HepG2 (cell line): ENCODE measurements around the gene SLCO2B1. TPM values are rescaled to one million over a fixed set of nuclear protein-coding genes. Genes with fewer than 3 reads are reported as not detected.

Source experiments
- ATAC-seq: fragments of 200-7000 bp; cut with Tn5 transposase; 3 replicates; pipeline ENCODE4 v1.9.1; 2020; ENCODE audit warnings: mild to moderate bottlenecking, moderate library complexity
- BruUV-seq: library from RNA; stranded (reverse); fragments of 400-500 nt; replicated peaks from 2 replicates; lab custom pipeline; 2021; lab: Mats Ljungman, UMichigan
- CTCF ChIA-PET: fragments of 300-600 bp; formaldehyde crosslinking; extraction: SDS; loops from one replicate; lab custom pipeline; 2021; ENCODE audit warnings: low total read pairs, inconsistent platforms, low intra/inter-chr PET ratio; lab: Yijun Ruan, JAX
- POLR2A ChIA-PET: fragments of 350-600 bp; sonication (Branson Sonifier 250); formaldehyde crosslinking; loops from one replicate; lab custom pipeline; 2020; ENCODE audit warnings: antibody characterized with exemption, inconsistent platforms; lab: Yijun Ruan, JAX
- DNase-seq: peaks from one replicate; pipeline ENCODE4 v3.0.0-alpha.2; 2015; ENCODE audit warnings: low spot score
- FAIRE-seq: peaks from 3 replicates; lab custom pipeline; 2011; peaks lifted over from hg19 to GRCh38; lab: Jason Lieb, UNC
- H2AFZ ChIP-seq: one replicate; pipeline ENCODE4 v1.6.1; 2011; ENCODE audit warnings: low read length, inconsistent platforms
- H3K27ac ChIP-seq: fragments of 300-600 bp; 3 replicates; pipeline ENCODE4 v1.8.0; 2011; ENCODE audit warnings: mixed run types, mild to moderate bottlenecking, mixed read lengths, low read length, inconsistent platforms; ENCODE audit not compliant: insufficient read depth; ENCODE audit errors: extremely low read length
- H3K27me3 ChIP-seq, 2 experiments: fragments of 200-600 bp in 1 of 2; 2 replicates in 1 of 2; 3 replicates in 1 of 2; pipeline versions ENCODE4 v1.6.0 to v1.8.0; 2011; ENCODE audit warnings: low read length in 2 of 2, mild to moderate bottlenecking in 2 of 2, moderate library complexity in 2 of 2, inconsistent platforms in 1 of 2; ENCODE audit not compliant: insufficient read depth in 2 of 2, control insufficient read depth in 1 of 2
- H3K36me3 ChIP-seq, 2 experiments: fragments of 200-600 bp in 1 of 2; replicated peaks in 1 of 2; 2 replicates in 1 of 2; 3 replicates in 1 of 2; pipeline versions ENCODE4 v1.5.1 to v1.8.0; 2011; ENCODE audit warnings: low read length in 2 of 2, inconsistent platforms in 1 of 2; ENCODE audit not compliant: insufficient read depth in 2 of 2, control insufficient read depth in 1 of 2
- H3K4me1 ChIP-seq: 2 replicates; pipeline ENCODE4 v1.5.1; 2012; ENCODE audit warnings: low read length, inconsistent platforms; ENCODE audit not compliant: insufficient read depth
- H3K4me2 ChIP-seq: 2 replicates; pipeline ENCODE4 v1.6.0; 2011; ENCODE audit warnings: low read depth, low read length, inconsistent platforms
- H3K4me3 ChIP-seq, 3 experiments: fragments of 200-600 bp in 1 of 3; sonication (generic), shearing (Covaris generic) in 1 of 3; replicated peaks in 1 of 3; 2 replicates each; pipeline ENCODE4 v1.5.1; 2011 to 2016; ENCODE audit warnings: low read length in 3 of 3, inconsistent platforms in 2 of 3, low read depth in 2 of 3, mild to moderate bottlenecking in 2 of 3, control low read depth in 1 of 3, mixed read lengths in 1 of 3; ENCODE audit not compliant: insufficient read depth in 1 of 3
- H3K79me2 ChIP-seq: one replicate; pipeline ENCODE4 v1.6.1; 2011; ENCODE audit warnings: low read length, inconsistent platforms; ENCODE audit not compliant: insufficient read depth
- H3K9ac ChIP-seq: 2 replicates; pipeline ENCODE4 v1.6.0; 2011; ENCODE audit warnings: mild to moderate bottlenecking, low read depth, low read length, inconsistent platforms; ENCODE audit not compliant: insufficient read depth
- H3K9me3 ChIP-seq: 2 replicates; pipeline ENCODE4 v1.5.1; 2012; ENCODE audit warnings: mild to moderate bottlenecking, low read length
- H4K20me1 ChIP-seq: 2 replicates; pipeline ENCODE4 v1.6.0; 2011; ENCODE audit warnings: inconsistent platforms, mild to moderate bottlenecking, low read length, moderate library complexity; ENCODE audit not compliant: insufficient read depth
- FOXJ3 ChIP-seq: sonication (generic); formaldehyde crosslinking; IDR thresholded peaks from 2 replicates; pipeline ENCODE4 v1.4.0; 2020; ENCODE audit warnings: missing genetic modification reagents, mild to moderate bottlenecking, borderline replicate concordance
- GFI1 ChIP-seq: sonication (generic); formaldehyde crosslinking; IDR thresholded peaks from 2 replicates; pipeline ENCODE4 v1.5.0; 2020; ENCODE audit warnings: missing genetic modification reagents, mild to moderate bottlenecking, borderline replicate concordance
- GLI4 ChIP-seq: sonication (generic); formaldehyde crosslinking; IDR thresholded peaks from 2 replicates; pipeline ENCODE4 v1.5.1; 2020; ENCODE audit warnings: missing genetic modification reagents, mild to moderate bottlenecking, moderate library complexity, borderline replicate concordance
- MYC ChIP-seq: sonication (generic); formaldehyde crosslinking; IDR thresholded peaks from 2 replicates; pipeline ENCODE4 v1.9.0; 2021; ENCODE audit warnings: missing genetic modification reagents, borderline replicate concordance
- PATZ1 ChIP-seq: sonication (generic); formaldehyde crosslinking; IDR thresholded peaks from 2 replicates; pipeline ENCODE4 v1.4.0; 2020; ENCODE audit warnings: missing genetic modification reagents
- SCMH1 ChIP-seq: sonication (generic); formaldehyde crosslinking; IDR thresholded peaks from 2 replicates; pipeline ENCODE4 v1.9.0; 2021; ENCODE audit warnings: missing genetic modification reagents, mild to moderate bottlenecking, borderline replicate concordance
- SMARCE1 ChIP-seq: fragments of 450-650 bp; IDR thresholded peaks from 2 replicates; pipeline ENCODE4 v1.6.1; 2017; ENCODE audit warnings: borderline replicate concordance
- SNAI1 ChIP-seq: sonication (generic); formaldehyde crosslinking; IDR thresholded peaks from 2 replicates; pipeline ENCODE4 v1.5.0; 2020; ENCODE audit warnings: mild to moderate bottlenecking, missing genetic modification reagents, borderline replicate concordance
- ZBTB3 ChIP-seq: sonication (generic); formaldehyde crosslinking; IDR thresholded peaks from 2 replicates; pipeline ENCODE4 v1.4.0; 2020; ENCODE audit warnings: low read depth, mild to moderate bottlenecking, moderate library complexity, missing genetic modification reagents, borderline replicate concordance
- ZNF576 ChIP-seq: sonication (generic); formaldehyde crosslinking; IDR thresholded peaks from 2 replicates; pipeline ENCODE4 v1.4.0; 2020; ENCODE audit warnings: mild to moderate bottlenecking, missing genetic modification reagents
- ZNF607 ChIP-seq: sonication (generic); formaldehyde crosslinking; IDR thresholded peaks from 2 replicates; pipeline ENCODE4 v1.5.1; 2020; ENCODE audit warnings: missing genetic modification reagents, mild to moderate bottlenecking, borderline replicate concordance
- WGBS: methylation state at CpG from one replicate; pipeline ENCODE4 v1.1.6; 2017; ENCODE audit warnings: low lambda C conversion rate; 5-methylcytosine and 5-hydroxymethylcytosine counted together
- in situ Hi-C: cut with HindIII; loops from 2 replicates; pipeline ENCODE4 v1.10.0; 2017; ENCODE audit warnings: low pct_unique_long_range_greater_than_20kb; ENCODE audit not compliant: extremely low pct_ligation_motif_present
- intact Hi-C: fragments of 100-400 bp; cut with micrococcal nuclease; formaldehyde crosslinking; loops from one replicate; pipeline ENCODE4 v1.10.0; 2022; ENCODE audit not compliant: unreplicated experiment
- polyA plus RNA-seq, 8 experiments: library from polyadenylated mRNA; depleted of rRNA in 3 of 8; stranded (reverse) in 7 of 8; unstranded in 1 of 8; fragments of >200 nt; fragmentation: Illumina TruSeq in 4 of 8; extraction: Trizol in 4 of 8; gene quantifications; 2 replicates each; pipeline versions ENCODE4 v1.2.1 to v1.2.3, GENCODE V29; 2011 to 2016; ENCODE audit warnings: low read depth in 4 of 8, missing spikeins in 1 of 8, mixed read lengths in 1 of 8; ENCODE audit not compliant: insufficient read depth in 1 of 8
- total RNA-seq, 5 experiments: library from RNA; depleted of rRNA; stranded (reverse); fragments of >200 nt; fragmentation: Illumina TruSeq; extraction: Trizol; gene quantifications; 2 replicates each; pipeline ENCODE4 v1.2.3, GENCODE V29; 2016; ENCODE audit warnings: low read depth in 1 of 5
- TF ChIP-seq, protein P1 (sequence below): sonication (generic); formaldehyde crosslinking; IDR thresholded peaks from 2 replicates; pipeline ENCODE4 v1.5.0; 2020; ENCODE audit warnings: mild to moderate bottlenecking, low read depth, missing genetic modification reagents, borderline replicate concordance
- TF ChIP-seq, protein P2 (sequence below): IDR thresholded peaks from 2 replicates; pipeline ENCODE4 v1.6.1; 2012; ENCODE audit warnings: inconsistent platforms

Gene SLCO2B1
- total and polyA plus RNA-seq, 2 of the 13 experiments (the other 11 are each of a cell fraction or from before 2014, with no cell fraction given): 15.3 to 19.8 TPM

DNA sequence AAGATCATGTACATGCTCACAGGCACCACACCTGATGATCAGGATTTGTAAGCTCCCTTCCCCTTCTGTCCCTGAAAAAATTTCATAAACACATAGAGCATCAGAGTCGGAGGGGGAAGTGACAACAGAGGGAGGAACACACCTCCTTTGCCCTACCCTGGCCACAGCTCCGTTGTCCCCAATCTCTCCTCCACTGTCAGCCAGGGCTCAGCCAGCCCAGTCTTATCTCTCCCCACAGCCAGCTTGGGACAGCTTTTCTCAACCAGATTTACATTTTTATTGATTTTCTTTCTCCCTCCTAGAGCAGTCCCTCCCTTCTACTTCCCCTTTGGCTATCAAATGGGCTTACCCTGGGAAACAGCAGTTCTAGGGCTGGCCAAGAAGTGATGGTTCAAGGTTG lies 57.5 kb downstream of the SLCO2B1 start:
- Histone ChIP-seq H3K9ac (no peak overlapping the region), H3K9me3 (no peaks in the 10 kb centered on the region), H3K27ac (no peak overlapping the region), H4K20me1 (no peaks in the 10 kb centered on the region), H3K27me3 (0 out of 5 replicates have a peak, but pooled peaks cover 0 to 3% of the 10 kb centered on the region in 2 experiments), H2AFZ (no peak overlapping the region), H3K79me2 (no peaks in the 10 kb centered on the region), H3K4me3 (no peak overlapping the region), H3K36me3 (no peaks in the 10 kb centered on the region), H3K4me1 (peaks cover 22% of the 10 kb centered on the region), H3K4me2 (no peak overlapping the region)
- POLR2A ChIA-PET: interaction anchor here (7.6 kb wide), 1 partner anchor 65 kb away, joined by 163 read pairs; no protein-coding TSS in a partner anchor
- no peak for ATAC-seq
- intact Hi-C loops (no loop called here), in situ Hi-C loops (no loop called here)
- TF ChIP-seq MYC (CRISPR knock-in tag) (no peak), PATZ1 (CRISPR knock-in tag) (no peak), ZNF576 (CRISPR knock-in tag) (no peak), SNAI1 (CRISPR knock-in tag) (no peak), FOXJ3 (no peak), ZNF607 (CRISPR knock-in tag) (no peak), GLI4 (no peak), ZBTB3 (CRISPR knock-in tag) (no peak), SMARCE1 (no peak), SCMH1 (CRISPR knock-in tag) (no peak), GFI1 (CRISPR knock-in tag) (no peak)
- TF ChIP-seq, protein P1, sequence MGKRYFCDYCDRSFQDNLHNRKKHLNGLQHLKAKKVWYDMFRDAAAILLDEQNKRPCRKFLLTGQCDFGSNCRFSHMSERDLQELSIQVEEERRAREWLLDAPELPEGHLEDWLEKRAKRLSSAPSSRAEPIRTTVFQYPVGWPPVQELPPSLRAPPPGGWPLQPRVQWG: no peak
- TF ChIP-seq, protein P2, sequence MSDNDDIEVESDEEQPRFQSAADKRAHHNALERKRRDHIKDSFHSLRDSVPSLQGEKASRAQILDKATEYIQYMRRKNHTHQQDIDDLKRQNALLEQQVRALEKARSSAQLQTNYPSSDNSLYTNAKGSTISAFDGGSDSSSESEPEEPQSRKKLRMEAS: no peak
- CTCF ChIA-PET: interaction anchor here (1.2 kb wide), 1 partner anchor 68 kb away, joined by 4 read pairs; no protein-coding TSS in a partner anchor
- no TSS peak for BruUV-seq
- no peak for DNase-seq
- 17% methylated on average over 1 of the region's 2 CpGs for WGBS
- FAIRE-seq: no peak
